ENCODE results near the gene MFNG.

Gene MFNG

GRCh38 chr22:37534445-37534844 lies 48.3 kb upstream of the MFNG start (continued):
- TF ChIP-seq ZNF311 (tag by site-specific recombination; IDR thresholded peaks at IDR 0.05; ENCODE audit: borderline replicate concordance) = no peak
- TF ChIP-seq ZIC2 (tag by site-specific recombination; IDR thresholded peaks at IDR 0.05) = no peak
- no peak for TF ChIP-seq ZNF660 (tag by site-specific recombination; IDR thresholded peaks at IDR 0.05)
- no peak for TF ChIP-seq ZNF362 (tag by site-specific recombination; IDR thresholded peaks at IDR 0.05)
- no peak for TF ChIP-seq ZBTB44 (tag by site-specific recombination; IDR thresholded peaks at IDR 0.05)

- H3K9me3 ChIP-seq (ENCODE audit: control insufficient read depth, insufficient read depth, low read depth, low read length) = no peaks in the 10 kb centered on the region
- peaks cover 5% of the 10 kb centered on the region for H3K4me1 ChIP-seq (ENCODE audit: control insufficient read depth, insufficient read depth, low read length)
- no peaks in the 10 kb centered on the region for H3K36me3 ChIP-seq (ENCODE audit: control insufficient read depth in 2 of 2, insufficient read depth in 1 of 2, low read length in 2 of 2)
- no peak overlapping the region for H3K4me3 ChIP-seq (ENCODE audit: low read depth, low read length)
- CTCF ChIA-PET = interaction anchor here (0.6 to 2.7 kb wide), 8 partner anchors 10 to 273 kb away, joined by 3 to 12 read pairs (median 4); no protein-coding TSS in a partner anchor
- H3K27ac ChIP-seq (ENCODE audit: extremely low read depth, low read depth, low read length) = no peak overlapping the region
- POLR2A ChIA-PET = interaction anchor here (0.5 to 1.3 kb wide), 2 partner anchors 36 to 65 kb away, joined by 3 to 4 read pairs; no protein-coding TSS in a partner anchor
- peak; percentile 32; the same call in 1 of the 2 replicates for TF ChIP-seq SCRT2 (tag by site-specific recombination; IDR thresholded peaks at IDR 0.05)
- TF ChIP-seq PRDM10 (tag by site-specific recombination; IDR thresholded peaks at IDR 0.05) = peak; percentile 90
- no peak for TF ChIP-seq ZNF548 (tag by site-specific recombination; IDR thresholded peaks at IDR 0.05)
- no peak for TF ChIP-seq ZNF768 (tag by site-specific recombination; IDR thresholded peaks at IDR 0.05)
- 0 out of 2 replicates have a peak, but pooled peaks have one; percentile 29 for TF ChIP-seq ZNF639 (tag by site-specific recombination; IDR thresholded peaks at IDR 0.05)
- no peak for TF ChIP-seq ZNF302 (tag by site-specific recombination; IDR thresholded peaks at IDR 0.05; ENCODE audit: low read depth)
- no peak for TF ChIP-seq ZNF292 (tag by site-specific recombination; IDR thresholded peaks at IDR 0.05; ENCODE audit: borderline replicate concordance, low read depth)
- TF ChIP-seq ZEB2 (tag by site-specific recombination; IDR thresholded peaks at IDR 0.05) = 0 out of 2 replicates have a peak, but pooled peaks have one; percentile 32
- TF ChIP-seq SP7 (tag by site-specific recombination; IDR thresholded peaks at IDR 0.05) = peak; percentile 88
- peak; percentile 97 for TF ChIP-seq ZNF600 (tag by site-specific recombination; IDR thresholded peaks at IDR 0.05)
- TF ChIP-seq ZBTB17 (tag by site-specific recombination; IDR thresholded peaks at IDR 0.05) = peak; percentile 47; the same call in 1 of the 2 replicates
- no peak for TF ChIP-seq REPIN1 (tag by site-specific recombination; IDR thresholded peaks at IDR 0.05; ENCODE audit: low read depth)
- TF ChIP-seq ZNF701 (tag by site-specific recombination; IDR thresholded peaks at IDR 0.05) = no peak
- no peak for TF ChIP-seq MYNN (tag by site-specific recombination; IDR thresholded peaks at IDR 0.05; ENCODE audit: borderline replicate concordance)
- TF ChIP-seq ZNF830 (tag by site-specific recombination; IDR thresholded peaks at IDR 0.05; ENCODE audit: low read depth) = no peak
- 0 out of 2 replicates have a peak, but pooled peaks have one; percentile 19 for TF ChIP-seq ZNF660 (tag by site-specific recombination; IDR thresholded peaks at IDR 0.05)
- TF ChIP-seq TCF7L2 (IDR thresholded peaks at IDR 0.05; ENCODE audit: borderline replicate concordance, low read depth, low read length) = no peak
- no peak for TF ChIP-seq ZNF214 (tag by site-specific recombination; IDR thresholded peaks at IDR 0.05; ENCODE audit: borderline replicate concordance)
- TF ChIP-seq SALL2 (tag by site-specific recombination; IDR thresholded peaks at IDR 0.05; ENCODE audit: borderline replicate concordance) = no peak
- TF ChIP-seq IKZF3 (tag by site-specific recombination; IDR thresholded peaks at IDR 0.05) = peak; percentile 62
- no peak for TF ChIP-seq ZSCAN4 (tag by site-specific recombination; IDR thresholded peaks at IDR 0.05)
- TF ChIP-seq ZNF366 (tag by site-specific recombination; conservative IDR thresholded peaks at IDR 0.05) = peak; percentile 63
- TF ChIP-seq OSR2 (tag by site-specific recombination; IDR thresholded peaks at IDR 0.05) = 0 out of 2 replicates have a peak, but pooled peaks have one; percentile 23
- TF ChIP-seq OVOL3 (tag by site-specific recombination; IDR thresholded peaks at IDR 0.05) = 0 out of 2 replicates have a peak, but pooled peaks have one; percentile 15
- no peak for TF ChIP-seq ZFP41 (tag by site-specific recombination; IDR thresholded peaks at IDR 0.05; ENCODE audit: borderline replicate concordance)
Observed at GRCh38 chr22:37533995-37534394, 47.8 kb upstream of the MFNG start.
